ENCODE results near the gene GDPD4. TPM values are rescaled to one million over a fixed set of nuclear protein-coding genes. Genes with fewer than 3 reads are reported as not detected.

Gene GDPD4
- total RNA-seq, 1 donor from 2014 or later, result not detected

DNA sequence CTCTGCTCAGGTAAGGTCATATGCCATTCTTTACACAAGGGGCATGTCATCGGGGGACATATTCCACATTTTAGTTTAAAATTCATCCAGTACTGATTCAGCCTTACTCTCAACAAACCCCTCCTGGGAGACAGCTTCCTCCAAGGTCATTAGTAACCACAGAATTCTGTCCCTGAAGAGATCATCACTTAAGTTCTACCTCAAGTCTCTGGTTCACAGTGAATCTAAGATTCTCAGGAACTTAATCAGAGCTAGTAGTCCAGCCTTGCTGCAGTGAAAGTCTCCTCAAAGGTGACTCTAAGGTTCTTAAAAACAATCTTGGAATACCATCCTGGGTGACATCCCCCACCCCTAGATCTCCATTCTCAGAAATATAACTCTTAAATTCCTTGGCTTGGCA is 18.9 kb upstream of the GDPD4 start:
- Histone ChIP-seq H3K36me3 (peaks cover 16% of the 10 kb centered on the region), H3K4me1 (no peaks in the 10 kb centered on the region), H3K27ac (no peak overlapping the region), H3K9me3 (no peaks in the 10 kb centered on the region), H3K27me3 (ENCODE audit: low read depth) (no peaks in the 10 kb centered on the region), H3K4me3 (no peak overlapping the region)
- intact Hi-C loops (cut with DNase I), result no loop called here
- no peak for ATAC-seq
- DNase-seq, result no peak
- TF ChIP-seq, protein P1, sequence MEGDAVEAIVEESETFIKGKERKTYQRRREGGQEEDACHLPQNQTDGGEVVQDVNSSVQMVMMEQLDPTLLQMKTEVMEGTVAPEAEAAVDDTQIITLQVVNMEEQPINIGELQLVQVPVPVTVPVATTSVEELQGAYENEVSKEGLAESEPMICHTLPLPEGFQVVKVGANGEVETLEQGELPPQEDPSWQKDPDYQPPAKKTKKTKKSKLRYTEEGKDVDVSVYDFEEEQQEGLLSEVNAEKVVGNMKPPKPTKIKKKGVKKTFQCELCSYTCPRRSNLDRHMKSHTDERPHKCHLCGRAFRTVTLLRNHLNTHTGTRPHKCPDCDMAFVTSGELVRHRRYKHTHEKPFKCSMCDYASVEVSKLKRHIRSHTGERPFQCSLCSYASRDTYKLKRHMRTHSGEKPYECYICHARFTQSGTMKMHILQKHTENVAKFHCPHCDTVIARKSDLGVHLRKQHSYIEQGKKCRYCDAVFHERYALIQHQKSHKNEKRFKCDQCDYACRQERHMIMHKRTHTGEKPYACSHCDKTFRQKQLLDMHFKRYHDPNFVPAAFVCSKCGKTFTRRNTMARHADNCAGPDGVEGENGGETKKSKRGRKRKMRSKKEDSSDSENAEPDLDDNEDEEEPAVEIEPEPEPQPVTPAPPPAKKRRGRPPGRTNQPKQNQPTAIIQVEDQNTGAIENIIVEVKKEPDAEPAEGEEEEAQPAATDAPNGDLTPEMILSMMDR (IDR thresholded peaks at IDR 0.05), result no peak

GRCh38 chr11:77318600-77318999 is 17.1 kb upstream of the GDPD4 start:
- no peaks in the 10 kb centered on the region for H3K27me3 ChIP-seq (ENCODE audit: low read depth)
- H3K4me1 ChIP-seq, result no peaks in the 10 kb centered on the region
- H3K36me3 ChIP-seq, result peaks cover 9% of the 10 kb centered on the region
- TF ChIP-seq, protein P1 (IDR thresholded peaks at IDR 0.05), result no peak
- no peak overlapping the region for H3K4me3 ChIP-seq
- DNase-seq (no peak), ATAC-seq (no peak)
- H3K27ac ChIP-seq, result no peak overlapping the region
- intact Hi-C loops (cut with DNase I), result no loop called here
- H3K9me3 ChIP-seq, result no peaks in the 10 kb centered on the region

GRCh38 chr11:77316733-77317342 is 15.4 kb upstream of the GDPD4 start:
- H3K4me3 ChIP-seq, result no peak overlapping the region
- TF ChIP-seq, protein P1 (IDR thresholded peaks at IDR 0.05), result no peak
- H3K27me3 ChIP-seq (ENCODE audit: low read depth), result no peaks in the 10 kb centered on the region
- H3K9me3 ChIP-seq, result no peaks in the 10 kb centered on the region
- peaks cover 4% of the 10 kb centered on the region for H3K36me3 ChIP-seq
- no peak for DNase-seq
- H3K4me1 ChIP-seq, result no peaks in the 10 kb centered on the region
- no peak overlapping the region for H3K27ac ChIP-seq
- intact Hi-C loops (cut with DNase I), result no loop called here
- peak in 1 of 2 donors; percentile 47 for ATAC-seq

- Histone ChIP-seq H3K36me3 (no peaks in the 10 kb centered on the region), H3K4me1 (no peaks in the 10 kb centered on the region), H3K9me3 (no peaks in the 10 kb centered on the region), H3K4me3 (no peak overlapping the region), H3K27me3 (ENCODE audit: low read depth) (no peaks in the 10 kb centered on the region), H3K27ac (no peak overlapping the region)
- intact Hi-C loops (cut with DNase I), result no loop called here
- no peak for ATAC-seq
- DNase-seq, result no peak
- TF ChIP-seq, protein P1 (IDR thresholded peaks at IDR 0.05), result no peak
Measured at GRCh38 chr11:77312107-77312506, 10.6 kb upstream of the GDPD4 start.

DNA sequence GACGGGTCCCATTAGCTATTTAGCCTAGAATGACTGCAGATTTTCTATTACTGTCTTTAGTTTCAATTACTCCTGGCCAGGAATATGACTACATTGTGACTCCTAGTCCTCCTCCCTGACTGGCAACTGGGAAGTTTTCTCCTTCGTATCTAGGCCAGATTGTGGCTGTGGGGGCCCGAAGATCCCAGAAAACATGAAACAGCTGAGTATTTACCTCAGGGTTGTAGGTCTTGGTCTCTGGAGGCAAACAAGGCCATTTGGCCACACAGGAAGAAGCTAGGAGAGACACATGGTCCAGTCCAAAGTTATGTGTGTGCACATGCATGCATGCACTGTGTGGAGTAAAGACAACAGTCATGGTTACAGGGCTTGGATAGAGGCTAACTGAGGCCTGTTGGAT is 10.2 kb upstream of the GDPD4 start:
- DNase-seq (no peak), ATAC-seq (no peak)
- TF ChIP-seq, protein P1 (IDR thresholded peaks at IDR 0.05), result no peak
- Histone ChIP-seq H3K9me3 (no peaks in the 10 kb centered on the region), H3K27ac (no peak overlapping the region), H3K4me3 (no peak overlapping the region), H3K27me3 (ENCODE audit: low read depth) (no peaks in the 10 kb centered on the region), H3K4me1 (no peaks in the 10 kb centered on the region), H3K36me3 (no peaks in the 10 kb centered on the region)
- intact Hi-C loops (cut with DNase I), result no loop called here
